Activated CD4-positive, alpha-beta T cell treated with anti-CD3 and anti-CD28 coated beads for 4 hours (primary cell): ENCODE data around the gene SMAP1.

Experiments used
- DNase-seq, 2 donors: peaks; one replicate each; pipeline ENCODE4 v3.0.0-alpha.2; 2020

SMAP1 gene

DNA sequence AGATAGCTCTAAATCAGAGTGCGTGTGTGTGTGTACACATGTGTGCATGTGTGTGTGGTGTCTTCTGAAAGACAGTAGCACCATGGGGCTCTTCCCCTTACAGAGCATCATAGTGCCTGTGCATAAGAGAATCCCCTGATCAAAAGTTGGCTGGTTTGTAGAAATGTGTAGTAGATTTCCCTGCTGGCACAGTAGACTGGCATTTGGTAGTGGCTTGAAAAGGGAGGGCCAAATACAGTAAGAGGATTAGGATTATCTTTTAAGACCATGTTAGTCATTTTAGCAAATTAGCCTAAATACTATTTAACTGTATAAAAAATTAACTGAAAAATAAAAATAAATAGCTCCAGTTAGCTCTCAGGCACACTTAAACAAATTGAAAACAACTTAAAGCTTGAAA lies 176.6 kb downstream of the SMAP1 start:
- no peak for DNase-seq

DNA sequence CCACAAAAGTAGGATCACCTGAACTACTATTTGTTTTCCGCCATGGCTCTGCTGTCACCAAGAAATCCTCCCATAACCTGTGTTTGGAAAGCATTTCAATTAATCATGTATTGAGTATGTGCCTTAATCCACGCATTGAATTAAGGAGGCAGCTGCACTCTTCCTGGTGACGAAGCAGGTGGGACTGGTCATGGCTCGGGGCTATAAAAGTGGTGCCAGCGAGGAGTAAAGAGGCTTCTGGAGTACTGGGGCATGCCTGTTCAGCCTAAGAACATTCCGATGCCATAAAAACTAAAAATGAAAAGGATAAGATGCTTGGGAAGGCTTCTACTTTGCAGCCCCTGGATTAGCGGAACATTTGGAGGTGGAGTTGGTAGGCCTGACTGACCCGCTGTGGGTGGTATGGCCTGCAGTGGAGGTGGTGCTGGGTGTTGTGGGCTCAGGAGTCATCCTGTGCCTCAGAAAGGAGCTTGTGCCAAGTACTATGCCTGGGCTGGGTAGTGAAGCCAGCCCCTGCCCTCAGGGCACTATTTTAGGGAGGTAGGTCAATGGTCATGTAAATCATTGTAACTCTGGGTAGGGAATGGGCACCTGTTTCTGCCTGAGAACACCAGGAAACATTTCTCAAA lies 178.6 kb downstream of the SMAP1 start:
- no peak for DNase-seq

DNA sequence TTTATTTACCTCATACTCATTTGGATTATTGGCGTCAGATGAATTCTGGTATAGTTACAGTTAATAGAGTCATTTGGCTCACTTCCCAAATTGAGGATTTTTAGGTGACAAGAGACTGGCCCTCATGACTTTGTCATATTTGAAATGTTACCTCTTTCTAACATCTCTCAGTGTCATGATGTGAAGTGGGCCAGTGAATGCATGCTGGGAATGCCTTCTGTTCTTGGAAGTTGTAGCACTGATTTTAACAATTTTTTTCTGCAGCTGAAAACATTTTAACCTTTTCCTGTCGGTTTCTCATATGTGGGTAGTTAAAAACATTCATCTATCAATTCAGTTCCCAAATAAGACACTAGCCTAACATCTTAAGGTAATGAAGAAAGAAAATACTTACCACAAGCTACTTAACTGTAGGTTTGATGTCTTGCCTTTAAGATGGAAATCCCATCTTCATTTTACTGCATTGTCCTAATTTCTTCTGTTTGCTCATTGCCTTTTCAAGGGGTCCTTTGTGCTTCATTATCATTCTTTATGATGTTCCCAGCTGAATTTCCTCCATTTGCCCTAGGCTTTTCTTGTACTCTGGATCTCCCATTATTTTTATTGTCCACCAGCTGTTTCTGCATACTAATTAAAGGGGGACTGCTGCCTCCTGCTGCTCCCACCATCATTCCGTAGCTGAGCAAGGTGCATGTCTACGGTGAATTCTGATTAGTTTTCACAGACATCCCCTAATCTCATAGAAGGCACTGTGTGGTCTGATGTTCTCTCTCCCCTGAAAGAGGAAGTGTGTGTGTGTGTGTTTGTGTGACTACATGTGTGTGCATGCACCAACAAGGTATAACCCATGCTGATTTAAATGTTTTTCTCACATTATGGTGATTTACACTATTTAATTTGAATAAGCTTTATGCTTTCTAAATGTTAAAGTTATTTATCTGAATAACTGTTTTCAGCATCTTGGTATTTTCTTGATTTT lies 179.7 kb downstream of the SMAP1 start:
- DNase-seq = no peak

DNA sequence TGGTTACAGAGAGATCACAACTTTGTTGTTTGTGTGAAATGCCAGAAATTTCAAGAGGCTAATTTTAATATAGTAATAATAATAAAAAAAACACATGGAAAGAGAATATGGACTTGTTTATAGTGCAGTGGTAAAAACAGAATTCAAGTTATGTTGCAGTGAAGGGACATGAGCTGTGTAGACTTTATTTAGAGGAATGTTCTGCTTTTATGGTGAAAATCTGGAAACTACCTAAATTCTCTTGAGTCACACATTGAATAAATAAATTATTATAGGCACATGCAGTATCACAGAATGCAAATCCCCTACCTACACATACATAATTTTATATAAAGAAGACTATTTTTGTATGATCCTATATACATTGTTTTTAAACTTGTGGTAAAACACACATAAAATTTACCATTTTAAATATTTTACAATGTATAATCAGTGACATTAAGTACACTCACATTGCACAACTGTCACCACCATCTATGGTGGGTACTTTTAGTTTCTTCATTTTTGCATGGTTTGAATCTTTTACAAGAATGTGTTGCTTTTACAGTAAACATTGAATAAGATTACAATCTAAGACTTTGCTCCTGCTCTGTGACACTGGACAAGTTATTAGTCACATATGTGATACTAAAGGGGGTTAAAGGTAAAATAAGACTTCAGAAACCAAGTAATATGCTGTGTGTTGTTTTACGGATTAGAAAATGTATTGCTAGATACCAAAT lies 181.8 kb downstream of the SMAP1 start:
- no peak for DNase-seq

DNA sequence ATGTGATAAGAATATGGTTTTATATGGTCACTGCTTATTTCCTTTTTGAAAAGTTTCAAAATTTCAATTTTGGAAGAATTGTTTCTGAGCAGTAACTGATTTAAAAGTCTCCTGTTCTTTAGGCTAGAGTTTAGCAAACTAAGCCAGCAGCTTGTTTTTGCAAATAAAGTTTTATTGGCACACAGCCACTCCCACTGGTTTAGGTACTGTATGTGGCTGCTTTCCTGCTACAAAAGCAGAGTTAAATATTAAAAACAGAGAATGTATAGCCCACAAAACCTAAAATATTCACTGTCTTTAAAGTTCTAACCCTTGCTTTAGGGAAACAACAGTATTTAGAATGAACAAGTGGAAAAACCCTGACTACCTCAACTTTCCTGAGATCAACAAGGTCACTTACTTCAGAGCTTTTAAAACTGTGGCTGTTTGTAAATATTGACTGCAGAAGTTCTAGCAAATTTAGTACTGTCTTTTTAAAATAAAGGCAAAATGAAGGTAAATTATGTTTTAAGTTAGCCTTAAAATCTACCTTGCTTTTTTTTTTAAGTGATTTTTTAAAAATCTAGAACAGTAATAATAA lies 185.1 kb downstream of the SMAP1 start:
- no peak for DNase-seq

DNA sequence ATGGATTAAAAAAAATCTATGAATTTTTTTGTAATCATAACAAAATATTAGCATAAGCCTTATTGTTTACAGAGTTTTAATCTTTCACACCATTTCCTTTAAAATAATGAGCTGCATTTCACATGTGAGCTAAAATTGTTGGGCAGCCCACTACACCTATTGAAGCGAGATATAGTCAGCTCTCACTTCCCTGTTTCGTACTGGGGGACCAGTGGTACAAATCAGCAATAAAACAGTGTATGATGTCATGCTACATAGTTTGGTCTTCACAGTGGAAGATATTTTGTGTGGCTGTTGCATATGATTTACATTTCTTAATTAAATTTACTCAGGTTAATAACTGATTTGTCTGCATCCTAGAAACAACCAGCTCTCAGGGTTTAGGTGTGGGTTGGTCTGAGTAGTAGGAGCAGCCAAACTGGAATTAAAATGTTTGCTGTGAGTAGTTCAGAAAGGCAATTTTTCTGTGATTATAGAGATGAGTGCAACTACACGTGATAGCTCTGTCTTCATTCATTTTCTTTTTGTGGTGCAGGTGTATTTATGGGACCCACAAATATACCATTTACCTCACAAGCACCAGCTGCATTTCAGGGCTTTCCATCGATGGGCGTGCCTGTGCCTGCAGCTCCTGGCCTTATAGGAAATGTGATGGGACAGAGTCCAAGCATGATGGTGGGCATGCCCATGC lies 189.8 kb downstream of the SMAP1 start:
- no peak for DNase-seq

DNA sequence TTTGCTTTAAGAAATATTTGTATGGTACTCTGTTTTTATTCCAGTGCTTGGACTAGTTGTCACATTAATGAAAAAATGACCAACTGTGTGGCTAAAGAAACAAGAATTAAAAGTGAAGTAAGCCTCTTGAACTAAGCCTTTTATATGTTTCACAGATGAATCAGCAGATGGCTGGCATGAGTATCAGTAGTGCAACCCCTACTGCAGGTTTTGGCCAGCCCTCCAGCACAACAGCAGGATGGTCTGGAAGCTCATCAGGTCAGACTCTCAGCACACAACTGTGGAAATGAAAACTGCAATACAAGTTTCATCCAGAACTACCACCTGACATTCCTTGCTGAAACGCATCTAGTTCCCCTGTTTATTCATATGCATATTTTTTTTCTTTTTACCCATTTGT lies 192.4 kb downstream of the SMAP1 start:
- no peak for DNase-seq

DNA sequence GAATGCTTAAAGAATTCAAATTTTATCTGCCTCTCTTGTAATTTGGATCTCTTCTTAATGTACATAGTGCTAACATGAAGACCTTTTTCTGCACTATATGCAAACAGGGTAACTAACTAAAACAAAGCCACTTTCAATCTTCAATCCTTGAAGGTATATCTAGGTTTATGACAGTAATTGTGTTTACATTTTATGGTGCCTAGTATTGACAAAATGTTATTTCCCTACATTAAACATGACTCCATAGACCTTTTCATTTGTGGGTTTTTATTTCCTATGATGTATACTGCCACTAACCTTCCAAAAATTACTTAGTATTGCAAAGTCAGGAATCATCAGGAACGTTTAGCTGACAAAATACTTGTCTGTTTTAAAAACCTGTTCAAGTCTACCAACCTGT lies 193.2 kb downstream of the SMAP1 start:
- no peak for DNase-seq

DNA sequence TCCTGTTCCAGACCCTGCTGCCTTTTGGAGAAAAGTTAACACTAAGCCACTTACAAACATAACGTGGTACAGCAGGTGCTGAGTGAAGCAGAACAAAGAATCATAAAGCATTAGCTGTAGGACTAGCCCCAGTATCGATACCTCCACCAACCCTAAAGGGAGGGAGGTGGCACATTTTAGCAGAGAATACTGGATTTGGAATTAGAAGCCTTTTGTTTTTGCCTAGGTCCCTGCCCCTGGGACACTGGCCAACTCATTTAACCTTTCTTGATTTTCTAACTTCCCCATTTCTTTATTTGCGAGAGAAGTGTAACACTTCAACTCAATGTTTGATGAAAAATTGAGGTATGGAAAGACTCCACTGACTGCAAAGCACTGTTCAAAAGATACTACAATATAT lies 195.7 kb downstream of the SMAP1 start:
- DNase-seq = no peak

DNA sequence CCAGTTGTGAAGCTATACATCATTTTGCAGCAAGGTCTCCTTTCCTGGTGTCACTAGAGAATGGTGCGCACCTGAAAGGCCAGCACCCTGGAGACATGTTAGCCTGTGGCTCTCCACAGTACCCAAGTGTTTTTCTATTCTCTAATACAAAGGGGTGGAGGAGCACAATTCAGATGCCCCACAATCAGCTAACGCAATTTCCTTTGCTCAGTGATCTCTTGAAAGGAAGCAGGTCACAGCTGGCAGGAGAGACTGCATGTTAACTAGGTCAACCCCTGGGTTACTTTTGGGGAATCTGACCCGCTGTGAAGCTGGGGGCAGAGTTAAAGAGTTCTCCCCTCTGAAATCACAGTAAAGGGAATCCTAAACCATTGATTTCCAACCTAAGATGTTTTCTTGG lies 196.7 kb downstream of the SMAP1 start:
- DNase-seq = no peak

DNA sequence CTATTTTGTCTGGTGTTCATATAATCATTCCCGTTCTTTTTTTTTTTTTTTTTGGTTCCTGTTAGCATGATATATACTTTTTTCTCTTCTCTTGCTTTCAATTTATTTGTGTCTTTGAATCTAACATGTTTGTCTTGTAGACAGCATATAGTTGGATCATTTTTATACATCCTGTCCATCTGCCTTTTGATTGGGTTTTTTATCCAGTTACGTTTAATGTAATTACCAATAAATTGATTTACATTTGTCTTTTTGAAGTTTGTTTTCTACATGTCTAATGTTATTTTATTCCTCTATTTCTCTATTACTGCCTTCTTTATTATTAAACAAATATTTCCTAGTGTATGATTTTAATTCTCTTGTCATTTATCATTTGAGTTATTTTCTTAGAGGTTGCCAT lies 204.8 kb downstream of the SMAP1 start:
- DNase-seq = no peak

DNA sequence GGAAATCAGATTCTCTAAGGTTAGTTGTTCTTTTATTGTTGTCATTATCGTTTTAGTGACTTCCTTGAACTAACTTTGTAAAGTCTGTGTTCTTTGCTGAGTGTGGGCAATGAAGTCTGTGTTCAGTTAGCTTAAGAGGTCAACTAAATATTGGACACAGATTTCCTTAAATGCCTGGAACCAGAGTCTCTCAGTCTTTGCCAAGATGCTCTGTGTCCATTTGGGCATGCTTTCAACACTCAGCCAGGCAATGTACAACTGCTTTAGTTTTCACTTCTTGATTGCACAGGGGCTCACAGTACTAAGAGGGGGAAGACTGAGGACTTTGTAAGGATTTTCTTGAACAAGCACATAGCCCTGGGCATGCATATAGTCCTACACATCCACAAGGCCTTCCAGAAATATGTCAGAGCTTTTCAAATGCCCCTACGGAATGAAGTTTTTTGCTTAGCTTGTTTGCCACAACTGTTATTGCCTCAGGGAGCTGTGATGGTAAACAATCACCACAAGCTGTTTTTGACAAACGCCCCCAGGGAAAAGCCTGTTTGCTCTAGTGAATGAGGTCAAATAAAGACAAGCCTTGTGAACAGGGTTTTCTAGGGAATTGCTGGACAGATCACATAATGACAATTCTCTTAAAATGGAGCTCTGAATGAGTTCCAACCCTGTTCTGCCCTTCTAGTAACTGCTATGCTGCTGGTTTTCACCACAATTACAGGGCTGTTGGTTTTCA lies 206.7 kb downstream of the SMAP1 start:
- no peak for DNase-seq

DNA sequence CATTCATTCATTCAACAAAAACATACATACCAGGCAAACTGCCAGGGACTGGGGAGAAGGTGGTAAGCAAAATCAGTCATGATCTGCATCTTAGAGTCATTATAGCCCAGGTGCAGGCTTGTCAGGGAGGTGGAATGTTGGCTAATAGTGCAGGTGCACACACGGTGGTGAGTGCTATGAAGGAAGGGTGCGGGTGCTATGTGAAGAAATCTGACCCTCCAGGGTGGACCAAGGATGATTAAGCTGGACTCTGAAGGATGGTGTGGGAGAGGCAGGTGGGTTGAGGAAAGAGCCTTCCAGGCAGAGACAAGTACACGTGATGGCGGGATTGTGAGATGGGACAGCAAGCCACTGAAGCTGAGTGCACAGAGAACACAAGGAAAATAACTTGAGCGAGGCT lies 211.8 kb downstream of the SMAP1 start:
- no peak for DNase-seq

DNA sequence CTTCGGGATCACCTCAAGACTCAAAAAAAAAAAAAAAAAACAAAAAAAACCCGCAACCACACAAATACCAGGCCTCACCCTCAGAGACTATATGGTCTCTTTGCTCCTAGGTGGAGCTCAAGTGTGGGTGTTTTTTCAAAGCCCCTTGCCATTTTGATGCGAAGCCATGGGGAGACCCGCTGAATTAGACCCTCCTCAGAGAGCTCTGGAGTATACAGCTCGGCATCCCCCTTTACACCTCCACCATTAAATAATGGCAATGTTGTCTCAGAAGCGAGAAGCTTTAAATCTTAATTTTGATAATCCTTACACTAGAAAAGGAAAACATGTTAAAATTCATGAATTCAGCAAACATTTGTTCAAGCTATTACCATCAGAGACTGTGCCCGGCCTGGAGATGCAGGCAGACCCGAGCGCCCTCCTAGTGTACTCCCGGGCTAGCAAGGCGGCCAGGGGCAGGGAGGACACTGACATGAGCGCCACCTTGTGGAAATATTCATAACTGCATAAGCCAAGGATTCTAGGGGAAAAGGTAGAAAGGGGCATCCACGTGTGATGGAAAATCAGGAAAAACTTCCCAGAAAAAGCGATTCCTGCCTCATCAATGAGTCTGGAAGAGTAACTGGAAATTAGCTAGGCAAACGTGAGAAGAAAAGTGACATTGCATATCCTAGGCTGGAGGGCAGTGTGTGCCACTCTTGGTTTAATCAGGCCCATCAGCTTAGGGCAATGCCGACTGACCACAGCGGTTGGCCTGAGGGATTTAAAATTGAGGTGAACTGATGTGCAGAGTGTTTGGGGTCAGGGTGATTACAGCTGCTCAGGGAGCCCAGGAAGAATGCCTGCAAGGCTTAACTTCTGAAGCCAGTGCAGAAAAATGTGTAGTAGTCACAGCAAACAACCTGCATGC lies 216.6 kb downstream of the SMAP1 start:
- DNase-seq = peak; percentile 52 to 62

DNA sequence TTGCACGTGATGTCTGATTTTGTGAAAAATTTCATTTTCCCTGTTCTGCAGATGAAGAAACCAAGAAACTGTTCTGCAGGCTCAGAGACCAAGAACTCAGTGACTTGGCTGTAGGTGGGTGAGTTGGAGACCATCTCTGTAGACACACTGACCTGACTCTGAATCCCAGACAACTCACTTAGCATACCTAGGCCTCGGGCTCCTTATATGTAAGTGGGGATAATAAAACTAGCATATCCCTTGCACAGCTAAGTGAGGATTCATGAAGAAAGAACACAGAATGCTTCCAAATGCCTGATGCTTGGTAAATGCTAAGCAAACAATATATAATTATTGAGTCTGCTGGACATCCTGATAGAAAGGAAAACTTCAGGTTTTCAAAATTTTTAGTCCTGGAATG lies 218.4 kb downstream of the SMAP1 start:
- DNase-seq = no peak

DNA sequence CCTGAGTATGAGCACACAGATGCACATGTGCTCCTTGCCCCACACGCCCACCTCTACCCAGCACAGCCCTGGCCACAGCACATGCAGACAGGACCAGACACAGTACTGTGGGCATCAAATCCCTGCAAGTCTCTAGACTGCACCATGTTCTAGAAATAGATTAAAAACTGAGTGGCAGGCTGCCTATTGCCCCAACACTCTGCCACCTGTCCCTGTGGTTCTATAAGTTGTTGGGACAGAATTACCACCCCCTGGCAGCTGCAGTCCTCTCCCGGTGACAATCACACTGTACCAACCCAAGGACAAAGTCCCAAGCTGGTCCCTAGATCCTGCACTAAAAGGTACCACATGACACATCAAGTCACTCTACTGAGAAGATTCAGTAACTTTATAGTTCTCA lies 219.0 kb downstream of the SMAP1 start:
- DNase-seq = no peak

DNA sequence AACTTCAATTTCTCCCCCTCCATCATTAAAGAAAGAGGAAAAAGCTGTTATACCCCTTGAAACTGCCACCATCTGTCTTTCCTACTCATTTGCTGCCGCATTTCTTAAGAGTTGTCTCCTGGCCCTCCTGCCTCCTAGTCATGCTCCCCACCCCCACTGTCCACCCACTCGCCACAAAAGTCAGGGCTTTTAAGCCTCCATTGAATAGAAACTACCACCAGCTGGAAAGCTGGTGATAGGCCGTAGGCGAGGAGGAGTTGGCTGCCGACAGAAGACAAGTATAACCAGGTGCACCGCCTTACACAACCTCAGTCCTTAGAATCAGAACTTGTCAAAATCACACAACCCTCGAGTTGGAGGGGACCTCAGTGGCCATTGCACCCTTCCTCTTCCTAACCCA lies 221.6 kb downstream of the SMAP1 start:
- DNase-seq = no peak

DNA sequence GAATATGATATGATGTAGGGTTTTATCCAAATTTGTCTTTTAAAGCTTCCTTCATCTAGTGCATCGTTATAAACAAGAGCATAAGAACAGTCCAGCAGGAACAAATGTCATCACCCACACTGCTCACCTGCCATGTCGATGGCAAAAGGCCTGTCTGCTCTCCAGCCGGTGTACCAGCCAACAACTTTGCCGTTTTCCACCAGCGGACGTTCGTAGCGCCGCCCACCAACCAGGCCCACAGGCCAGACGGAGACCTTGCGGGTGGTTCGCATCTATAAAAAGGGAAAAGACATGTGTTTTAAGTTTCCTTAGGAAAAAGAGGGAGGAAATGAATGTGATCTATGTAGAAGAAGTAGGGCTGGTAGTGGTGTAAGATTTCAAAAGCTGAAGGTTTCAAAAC lies 226.3 kb downstream of the SMAP1 start:
- DNase-seq = no peak

DNA sequence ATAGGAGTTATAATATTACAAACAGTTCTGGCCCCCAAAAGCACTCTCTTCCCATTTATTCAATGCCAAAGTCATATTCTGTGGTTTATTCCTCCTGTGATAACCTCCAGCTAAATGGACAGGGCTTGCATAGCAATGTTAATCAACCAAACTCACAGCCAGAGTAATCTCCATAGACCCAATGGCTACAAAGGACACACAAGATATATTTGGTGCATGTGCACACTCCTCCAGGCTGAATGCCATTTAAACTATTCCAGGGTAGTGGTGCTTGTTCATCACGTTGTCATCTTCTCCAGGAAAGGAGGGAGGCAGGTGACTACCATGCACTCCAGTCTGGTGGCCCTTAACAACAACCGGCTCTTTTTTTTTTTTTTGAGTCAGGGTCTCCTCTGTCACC lies 232.4 kb downstream of the SMAP1 start:
- no peak for DNase-seq

DNA sequence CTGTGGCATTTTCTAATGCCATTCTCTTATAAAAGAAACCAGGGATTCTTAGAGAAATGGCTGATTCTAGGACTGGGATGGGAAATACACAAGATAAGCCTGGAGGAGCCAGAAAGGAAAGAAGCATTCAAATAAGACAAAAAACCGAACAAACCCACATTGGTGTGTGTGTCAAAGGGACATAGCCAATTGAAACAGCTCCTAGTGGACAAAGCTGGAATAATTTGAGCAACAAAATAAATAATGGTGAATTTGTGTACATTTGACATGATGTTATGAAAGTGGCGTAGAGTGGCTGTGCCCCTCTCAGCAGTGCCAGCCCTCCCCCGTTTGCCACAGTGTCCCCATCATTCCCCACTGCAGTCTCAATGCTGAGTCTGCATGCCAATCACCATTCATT lies 233.6 kb downstream of the SMAP1 start:
- no peak for DNase-seq
